ENCODE results near the gene LIPT2.

DNA sequence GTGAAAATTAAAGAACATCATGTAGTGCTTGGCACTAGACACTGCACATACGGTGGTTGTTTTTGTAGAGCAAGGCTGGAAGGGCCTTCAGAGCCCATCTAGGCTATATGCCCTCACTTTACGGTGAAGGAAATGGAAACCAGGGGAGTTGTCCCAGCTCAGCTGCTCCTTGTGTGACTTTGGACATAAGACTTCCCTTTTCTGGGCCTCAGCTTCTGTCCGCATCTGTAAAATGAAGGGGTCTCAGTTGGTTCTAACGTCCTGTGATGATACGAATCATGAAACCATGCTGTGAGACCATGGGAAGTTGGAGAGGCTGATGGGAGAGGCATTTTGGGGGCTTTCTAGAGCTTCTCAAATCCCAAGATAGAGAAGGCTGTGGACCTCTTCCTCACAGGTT lies 30.9 kb downstream of the LIPT2 start:
- TF ChIP-seq, protein P1, sequence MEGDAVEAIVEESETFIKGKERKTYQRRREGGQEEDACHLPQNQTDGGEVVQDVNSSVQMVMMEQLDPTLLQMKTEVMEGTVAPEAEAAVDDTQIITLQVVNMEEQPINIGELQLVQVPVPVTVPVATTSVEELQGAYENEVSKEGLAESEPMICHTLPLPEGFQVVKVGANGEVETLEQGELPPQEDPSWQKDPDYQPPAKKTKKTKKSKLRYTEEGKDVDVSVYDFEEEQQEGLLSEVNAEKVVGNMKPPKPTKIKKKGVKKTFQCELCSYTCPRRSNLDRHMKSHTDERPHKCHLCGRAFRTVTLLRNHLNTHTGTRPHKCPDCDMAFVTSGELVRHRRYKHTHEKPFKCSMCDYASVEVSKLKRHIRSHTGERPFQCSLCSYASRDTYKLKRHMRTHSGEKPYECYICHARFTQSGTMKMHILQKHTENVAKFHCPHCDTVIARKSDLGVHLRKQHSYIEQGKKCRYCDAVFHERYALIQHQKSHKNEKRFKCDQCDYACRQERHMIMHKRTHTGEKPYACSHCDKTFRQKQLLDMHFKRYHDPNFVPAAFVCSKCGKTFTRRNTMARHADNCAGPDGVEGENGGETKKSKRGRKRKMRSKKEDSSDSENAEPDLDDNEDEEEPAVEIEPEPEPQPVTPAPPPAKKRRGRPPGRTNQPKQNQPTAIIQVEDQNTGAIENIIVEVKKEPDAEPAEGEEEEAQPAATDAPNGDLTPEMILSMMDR (IDR thresholded peaks at IDR 0.05; ENCODE audit: low read length) = no peak
- no peak for TF ChIP-seq EZH2 (optimal IDR thresholded peaks at IDR 0.05; ENCODE audit: low read depth, low read length)
